NCI-H1930 (cell line): ENCODE results near the gene ZMYM1.
A peak's percentile ranks its signal among the peaks of the same experiment; 100 is the strongest.
"Not testable (repeated sequence)": the region's sequence is repeated elsewhere in the genome, so short reads cannot be mapped to it uniquely, and the experiment has no call there.

Experiments
- DNase-seq, 2 experiments: peaks; one replicate each; lab custom pipeline; 2025; lab: John Stamatoyannopoulos, UW

The ZMYM1 gene

DNA sequence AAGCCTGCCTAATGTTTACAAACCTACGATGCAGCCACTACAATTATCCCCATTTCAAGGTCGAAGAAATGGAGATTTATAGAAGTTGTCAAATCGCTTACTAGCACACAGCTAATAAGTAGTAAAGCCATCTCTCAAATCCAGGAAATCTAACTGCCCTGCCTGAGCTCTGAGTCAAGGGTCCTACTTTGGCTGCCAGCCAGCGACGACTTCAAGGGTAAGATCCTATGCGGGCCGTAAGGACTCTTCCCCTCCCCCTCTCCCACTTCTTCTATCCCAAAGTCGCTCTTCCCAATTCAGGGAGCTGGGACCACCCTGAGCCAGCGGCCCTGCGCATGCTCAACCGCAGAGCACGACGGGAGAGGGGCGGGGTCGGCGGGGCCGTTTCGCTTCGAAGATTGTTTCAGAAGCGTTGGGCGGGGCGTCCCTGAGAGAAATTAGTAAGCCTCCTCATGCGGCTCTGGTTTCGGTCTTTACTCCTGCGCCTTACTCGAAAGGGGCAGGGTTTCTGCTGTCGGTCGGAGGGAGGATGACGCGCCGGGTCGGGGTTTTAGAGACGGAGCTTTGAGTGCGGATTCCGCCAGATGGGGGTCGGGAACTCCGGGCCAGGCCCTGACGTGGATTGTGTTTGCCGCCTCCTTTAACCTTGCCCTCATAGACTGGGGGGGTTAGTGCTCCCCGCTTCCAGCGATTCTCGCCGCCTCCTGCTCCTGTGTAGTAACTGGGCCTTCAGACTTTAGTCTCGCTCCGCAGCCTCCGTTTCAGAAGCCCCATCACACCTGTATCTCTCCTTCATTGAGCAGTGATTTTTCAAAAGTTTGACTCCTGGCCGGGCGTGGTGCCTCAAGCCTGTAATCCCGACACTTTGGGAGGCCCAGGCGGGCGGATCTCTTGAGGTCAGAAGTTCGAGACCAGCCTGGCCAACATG lies at the start of gene ZMYM1:
Gene ZMYM1, plus strand, starts transcription at position 383 of the 928 bp plus-strand sequence. CDS start 14,603 bp downstream, outside the sequence.
- DNase-seq = peak; percentile 50 to 68

DNA sequence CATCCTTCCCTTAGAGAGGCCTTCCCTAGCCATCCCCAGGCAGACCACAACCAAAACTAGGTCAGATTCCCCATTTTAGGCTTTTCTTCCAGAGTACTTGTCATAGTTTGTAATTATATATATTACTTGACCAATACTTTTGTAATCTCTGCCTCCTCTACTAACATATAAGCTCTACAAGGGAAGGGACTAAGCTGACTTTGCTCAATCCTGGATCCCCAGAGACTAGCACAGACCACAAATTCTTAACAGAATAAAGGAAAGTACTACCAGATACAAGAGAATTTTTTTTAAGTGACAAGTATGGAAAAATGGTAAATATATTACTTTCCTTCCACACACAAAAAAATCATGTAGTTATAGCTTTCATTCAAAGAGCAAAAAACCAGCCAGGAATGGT lies 49.4 kb upstream of the ZMYM1 start:
- no peak for DNase-seq

DNA sequence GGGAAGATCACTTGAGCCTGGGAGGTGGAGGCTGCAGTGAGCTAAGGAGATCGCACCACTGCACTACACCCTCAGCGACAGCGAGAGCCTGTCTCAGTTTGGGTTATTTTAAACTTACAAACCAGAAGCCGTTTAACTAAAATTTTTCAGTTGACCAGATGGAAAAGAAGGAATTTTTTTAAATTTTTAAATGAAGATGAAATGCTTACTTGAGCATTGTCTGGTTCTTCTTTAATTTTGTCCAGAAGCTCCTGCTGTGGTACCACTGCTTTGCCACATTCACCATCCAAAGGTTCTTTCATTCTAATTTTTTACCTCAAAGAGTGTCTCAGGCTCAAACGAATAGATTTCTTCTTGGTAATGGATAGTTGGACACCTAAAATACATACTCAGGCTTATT lies 48.8 kb upstream of the ZMYM1 start:
- no peak for DNase-seq

DNA sequence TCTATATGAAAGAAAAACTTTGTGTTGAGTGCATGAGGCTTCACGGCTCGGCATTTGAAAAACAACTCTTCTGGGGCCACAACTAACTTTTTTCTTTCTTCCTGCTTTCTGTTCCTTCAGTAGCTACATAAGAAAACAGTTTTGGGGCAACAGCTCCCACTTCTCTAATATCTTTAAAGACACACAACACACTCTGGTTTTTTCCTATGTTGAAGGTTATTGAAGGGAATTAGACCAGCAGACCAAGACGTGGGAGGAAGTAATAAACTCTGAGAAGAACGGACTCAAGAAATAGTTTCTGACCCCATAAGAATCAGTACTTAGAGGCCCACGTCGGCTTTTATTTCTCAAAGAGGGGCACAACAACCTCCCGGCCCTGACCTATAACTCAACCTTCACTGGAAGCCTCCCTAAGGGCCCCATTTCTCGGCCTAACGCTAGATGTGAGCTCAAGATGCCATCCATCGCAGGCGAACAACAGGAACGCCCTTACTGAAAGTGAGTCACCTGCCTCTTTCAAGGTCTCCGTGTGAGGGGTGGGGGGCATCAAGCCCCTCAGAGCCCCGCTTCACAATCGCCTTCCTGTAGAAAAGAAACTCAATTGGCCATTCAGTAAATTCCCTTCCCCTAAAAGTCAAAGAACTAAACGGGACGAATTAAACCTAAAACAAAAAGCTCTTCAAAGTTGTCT lies 48.3 kb upstream of the ZMYM1 start:
- no peak for DNase-seq

GRCh38 chr1:35032384-35032739 lies 46.8 kb upstream of the ZMYM1 start:
- DNase-seq = no peak

- DNase-seq = no peak
Measured at GRCh38 chr1:35033346-35033745, 45.8 kb upstream of the ZMYM1 start.

GRCh38 chr1:35036621-35037020 lies 42.6 kb upstream of the ZMYM1 start:
- no peak for DNase-seq

DNA sequence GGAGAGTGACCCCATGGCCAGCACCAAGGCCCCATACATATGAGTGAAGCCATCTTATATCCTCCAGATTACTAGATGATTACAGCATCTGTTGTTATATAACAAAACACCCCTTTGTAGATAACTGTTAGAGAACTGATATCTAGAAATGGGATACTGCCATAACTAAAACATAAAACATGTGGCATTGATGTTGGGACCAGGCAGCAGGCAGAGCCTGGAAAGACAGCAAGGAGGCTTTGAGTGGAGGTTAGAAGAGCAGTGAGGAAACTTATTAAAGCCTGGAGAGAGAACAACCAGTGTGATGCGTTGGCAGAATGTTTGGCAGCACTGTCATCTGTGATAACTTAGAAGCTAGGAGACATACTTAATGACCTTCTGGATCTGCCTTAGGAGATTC lies 42.0 kb upstream of the ZMYM1 start:
- no peak for DNase-seq

DNA sequence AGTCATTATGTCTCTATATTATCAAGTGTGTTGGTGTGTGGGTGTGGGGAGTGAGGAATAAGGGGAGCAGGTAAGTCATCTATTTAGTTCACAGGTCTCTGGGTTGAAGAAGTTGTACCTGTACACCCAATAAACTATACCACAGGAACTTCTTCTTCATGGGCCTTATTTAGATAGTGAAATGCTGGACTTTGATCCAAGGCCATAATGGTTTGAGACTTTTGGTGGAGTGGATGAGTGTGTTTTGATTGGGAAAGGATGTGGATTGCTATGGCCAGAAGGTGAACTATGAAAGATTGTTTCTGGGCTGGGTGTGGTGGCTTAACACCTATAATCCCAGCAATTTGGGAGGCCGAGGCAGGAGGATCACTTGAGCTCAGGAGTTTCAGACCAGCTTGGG lies 40.5 kb upstream of the ZMYM1 start:
- no peak for DNase-seq

GRCh38 chr1:35043498-35043897 lies 35.7 kb upstream of the ZMYM1 start:
- DNase-seq = no peak

GRCh38 chr1:35044431-35044830 lies 34.8 kb upstream of the ZMYM1 start:
- DNase-seq = no peak

DNA sequence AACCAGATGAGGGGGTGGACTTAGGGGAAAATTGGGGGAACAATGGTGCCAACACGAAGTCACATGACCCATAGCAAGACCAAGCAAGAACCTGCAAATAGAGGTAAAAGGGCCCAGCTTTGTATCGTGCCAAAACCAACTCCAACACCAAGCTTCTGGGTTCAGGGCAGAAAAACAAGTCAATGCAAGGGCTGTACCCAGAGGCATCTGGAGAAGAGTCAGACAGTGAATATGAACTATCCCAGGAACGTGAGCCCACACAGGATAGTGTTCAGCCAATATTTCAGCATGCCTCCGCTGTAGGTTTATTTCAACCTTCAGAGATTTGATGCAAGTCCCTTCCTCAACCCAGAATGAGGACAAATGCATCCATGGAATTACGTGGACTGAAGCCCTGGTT lies 32.5 kb upstream of the ZMYM1 start:
- DNase-seq = no peak

DNA sequence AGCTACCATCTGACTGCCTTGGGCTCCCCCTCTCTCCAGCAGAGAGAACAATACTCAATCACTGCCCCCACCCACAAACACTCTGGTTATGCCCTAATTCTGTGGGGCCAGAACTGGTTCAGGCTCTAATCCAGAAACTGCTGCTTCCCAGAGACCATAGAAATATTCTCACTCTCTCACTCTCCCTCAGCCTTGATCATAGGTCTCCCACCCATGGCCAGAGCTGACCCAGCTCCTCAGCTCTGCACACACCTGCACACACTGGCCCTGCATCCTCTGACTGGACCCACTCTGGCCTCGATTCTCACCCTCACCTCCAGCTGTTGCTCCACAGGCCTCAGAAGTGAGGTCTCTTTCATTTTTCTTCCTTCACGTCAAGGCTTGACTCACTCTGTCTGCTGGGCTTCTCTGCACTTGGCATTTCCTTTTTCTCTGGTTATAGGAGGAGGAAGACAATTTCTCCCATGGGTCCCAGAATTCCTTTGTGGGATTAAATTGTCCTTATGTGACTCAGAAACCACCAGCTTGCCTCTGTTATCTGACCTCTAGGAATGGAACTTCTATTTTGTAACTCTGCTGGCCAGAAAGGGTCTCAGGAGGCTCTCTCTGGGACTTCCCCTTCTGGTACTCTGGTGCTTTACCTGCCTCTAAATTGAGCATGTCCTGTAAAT lies 31.9 kb upstream of the ZMYM1 start:
- no peak for DNase-seq

- no peak for DNase-seq
Measured at GRCh38 chr1:35049116-35049515, 30.1 kb upstream of the ZMYM1 start.

DNA sequence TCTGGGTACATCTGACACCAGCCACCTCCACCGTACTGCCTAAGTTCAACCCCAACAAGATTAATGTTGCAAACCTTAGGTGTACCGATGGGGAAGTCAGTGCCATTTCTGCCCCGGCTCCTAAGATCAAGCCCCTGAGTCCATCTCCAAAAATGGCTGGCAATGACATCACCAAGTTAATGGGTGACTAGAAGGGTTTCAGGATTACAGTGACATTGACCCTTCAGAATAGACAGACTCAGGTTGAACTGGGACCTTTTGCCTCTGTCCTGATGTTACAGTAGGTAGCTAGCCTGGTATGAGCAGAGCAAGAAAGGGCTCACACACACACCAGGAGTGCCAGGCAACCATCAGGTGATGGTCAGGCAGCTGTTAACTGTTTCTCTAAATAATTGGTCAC lies 25.8 kb upstream of the ZMYM1 start:
- DNase-seq = no peak

GRCh38 chr1:35054282-35054681 lies 24.9 kb upstream of the ZMYM1 start:
- not testable (repeated sequence) for DNase-seq

DNA sequence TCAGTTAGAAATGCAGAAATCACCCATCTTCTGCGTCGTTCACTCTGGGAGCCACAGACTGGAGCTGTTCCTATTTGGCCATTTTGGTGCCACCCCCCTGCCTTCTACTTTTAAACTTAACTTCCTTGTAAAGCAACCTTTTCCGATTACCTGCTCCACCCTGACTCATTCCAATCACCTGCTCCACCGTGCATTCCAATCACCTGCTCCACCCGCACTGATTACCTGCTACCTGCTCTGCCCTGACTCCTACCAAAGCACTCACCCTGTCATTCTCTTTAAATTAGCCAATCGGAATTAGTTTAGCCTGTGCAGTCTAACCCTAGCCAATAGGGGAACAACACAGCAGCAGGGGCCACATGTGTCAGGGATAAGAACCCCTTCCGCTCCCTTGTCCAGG lies 20.9 kb upstream of the ZMYM1 start:
- not testable (repeated sequence) for DNase-seq

GRCh38 chr1:35058988-35059387 lies 20.2 kb upstream of the ZMYM1 start:
- DNase-seq = no peak

DNA sequence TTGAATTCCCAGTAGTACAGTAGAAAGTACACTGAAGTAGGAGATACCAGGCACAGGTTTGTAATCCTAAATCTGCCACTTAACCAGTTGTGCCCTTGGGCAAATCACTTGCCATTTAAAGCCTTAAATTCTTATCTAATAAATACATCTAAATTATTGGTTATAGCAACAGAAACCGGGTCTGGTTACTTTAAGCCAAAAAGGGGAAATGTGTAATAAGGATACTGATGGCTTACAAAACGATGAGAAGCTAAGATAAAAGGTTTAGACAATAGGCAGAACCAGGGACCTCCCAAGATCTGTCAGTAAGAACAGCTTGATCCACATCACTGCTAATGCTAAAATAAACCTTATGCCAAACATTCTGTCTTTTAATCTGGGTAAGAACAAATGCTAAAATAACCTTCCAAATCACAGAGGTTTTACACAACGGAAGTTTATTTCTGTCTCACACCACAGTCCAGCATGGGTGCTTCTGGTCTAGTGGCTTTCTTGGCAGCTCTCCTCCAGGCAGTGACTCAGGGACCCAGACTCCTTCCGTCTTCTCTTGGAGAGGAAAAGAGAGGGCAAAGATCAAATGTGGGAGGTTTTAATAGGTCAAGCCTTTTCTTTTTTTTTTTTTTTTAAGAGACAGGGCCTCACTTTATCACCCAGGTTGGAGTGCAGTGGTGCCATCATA lies 16.5 kb upstream of the ZMYM1 start:
- DNase-seq = no peak

GRCh38 chr1:35064265-35064664 lies 14.9 kb upstream of the ZMYM1 start:
- DNase-seq = no peak

DNA sequence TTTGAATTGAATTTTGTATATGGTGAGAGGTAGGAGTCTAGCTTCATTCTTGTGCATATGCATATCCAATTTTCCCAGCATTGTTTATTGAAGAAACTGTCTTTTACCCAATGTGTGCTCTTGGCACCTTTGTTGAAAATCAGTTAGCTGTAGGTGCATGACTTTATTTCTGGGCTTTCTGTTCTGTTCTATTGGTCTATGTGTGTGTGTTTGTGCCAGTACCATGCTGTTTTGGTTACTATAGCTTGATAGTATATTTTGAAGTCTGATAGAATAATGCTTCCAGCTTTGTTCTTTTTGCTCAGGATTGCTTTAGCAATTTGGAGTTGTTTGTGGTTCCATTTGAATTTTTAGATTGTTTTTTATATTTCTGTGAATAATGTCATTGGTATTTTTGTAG lies 9.4 kb upstream of the ZMYM1 start:
- no peak for DNase-seq

DNA sequence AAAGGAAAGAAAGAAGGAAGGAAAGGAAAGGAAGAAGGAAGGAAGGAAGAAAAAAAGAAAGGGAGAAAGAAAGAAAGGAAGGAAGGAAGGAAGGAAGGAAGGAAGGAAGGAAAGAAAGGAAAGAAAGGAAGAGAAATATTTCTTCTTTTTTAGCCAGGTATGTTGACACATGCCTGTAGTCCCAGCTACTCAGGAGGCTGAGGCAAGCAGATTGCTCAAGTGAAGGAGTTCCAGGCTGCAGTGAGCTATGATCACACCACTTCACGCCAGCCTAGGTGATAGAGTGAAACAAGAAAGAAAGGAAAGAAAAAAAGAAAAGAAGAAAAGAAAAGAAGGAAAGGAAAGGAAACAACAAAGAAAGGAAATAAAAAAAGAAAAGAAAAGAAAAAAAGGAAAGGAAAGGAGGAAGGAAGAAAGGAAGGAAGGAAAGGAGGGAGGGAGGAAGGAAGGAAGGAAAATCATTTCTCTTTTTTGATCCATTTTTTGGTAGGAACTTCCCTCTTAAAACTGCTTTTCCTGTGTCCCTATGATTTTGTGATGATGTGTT lies 5.8 kb upstream of the ZMYM1 start:
- no peak for DNase-seq
